IMR-90 (cell line): ENCODE results near the gene PITPNB. TPM values are rescaled to one million over a fixed set of nuclear protein-coding genes. Genes with fewer than 3 reads are reported as not detected.

Source experiments
- ATAC-seq: fragments of 200-7000 bp; cut with Tn5 transposase; 2 replicates; pipeline ENCODE4 v1.9.1; 2020; ENCODE audit warnings: low read depth, mild to moderate bottlenecking, moderate library complexity
- BruUV-seq: library from RNA; stranded (reverse); fragments of 400-500 nt; replicated peaks from 2 replicates; lab custom pipeline; 2021; lab: Mats Ljungman, UMichigan
- CTCF ChIA-PET: fragments of 300-600 bp; formaldehyde crosslinking; extraction: SDS; loops from one replicate; lab custom pipeline; 2021; ENCODE audit warnings: antibody characterized with exemption; lab: Yijun Ruan, JAX
- POLR2A ChIA-PET: fragments of 300-600 bp; sonication (Branson Sonifier 250); formaldehyde crosslinking; loops from one replicate; lab custom pipeline; 2022; ENCODE audit warnings: antibody characterized with exemption; ENCODE audit not compliant: unreplicated experiment; lab: Charles Lee
- DNase-seq: peaks from one replicate; pipeline ENCODE4 v3.0.0; 2013
- H2AFZ ChIP-seq: replicated peaks from 2 replicates; pipeline ENCODE3; 2013; ENCODE audit warnings: low read length, mild to moderate bottlenecking; ENCODE audit not compliant: poor library complexity
- H2AK5ac ChIP-seq: 2 replicates; pipeline ENCODE4 v1.6.1; 2013; ENCODE audit warnings: low read depth, low read length, inconsistent platforms
- H2AK9ac ChIP-seq: replicated peaks from 2 replicates; pipeline ENCODE3; 2013; ENCODE audit warnings: mild to moderate bottlenecking, low read depth, low read length, moderate library complexity; ENCODE audit not compliant: poor library complexity
- H2BK120ac ChIP-seq: 2 replicates; pipeline ENCODE4 v1.6.1; 2013; ENCODE audit warnings: low read depth, low read length, inconsistent platforms
- H2BK15ac ChIP-seq: 3 replicates; pipeline ENCODE4 v1.6.1; 2013; ENCODE audit warnings: low read depth, low read length, inconsistent platforms
- H2BK20ac ChIP-seq: 2 replicates; pipeline ENCODE4 v1.6.1; 2013; ENCODE audit warnings: low read depth, mild to moderate bottlenecking, inconsistent platforms, low read length, moderate library complexity
- H2BK5ac ChIP-seq: 2 replicates; pipeline ENCODE4 v1.6.1; 2013; ENCODE audit warnings: mild to moderate bottlenecking, low read depth, low read length, inconsistent platforms; ENCODE audit not compliant: poor library complexity, severe bottlenecking
- H3K14ac ChIP-seq: replicated peaks from 2 replicates; pipeline ENCODE4 v1.6.1; 2013; ENCODE audit warnings: low read depth, low read length, inconsistent platforms
- H3K18ac ChIP-seq: 2 replicates; pipeline ENCODE4 v1.6.1; 2013; ENCODE audit warnings: low read depth, low read length, control low read depth
- H3K23ac ChIP-seq: 2 replicates; pipeline ENCODE4 v1.6.1; 2013; ENCODE audit warnings: low read depth, low read length, inconsistent platforms
- H3K27ac ChIP-seq: 2 replicates; pipeline ENCODE4 v1.5.1; 2013; ENCODE audit warnings: mild to moderate bottlenecking, control low read depth, low read length; ENCODE audit not compliant: insufficient read depth
- H3K27me3 ChIP-seq: 2 replicates; pipeline ENCODE4 v1.6.1; 2013; ENCODE audit warnings: low read length; ENCODE audit not compliant: control insufficient read depth, insufficient read depth
- H3K36me3 ChIP-seq: 2 replicates; pipeline ENCODE4 v1.6.1; 2013; ENCODE audit warnings: low read length, mixed read lengths; ENCODE audit not compliant: control insufficient read depth, insufficient read depth
- H3K4ac ChIP-seq: 2 replicates; pipeline ENCODE4 v1.6.1; 2013; ENCODE audit warnings: low read depth, low read length, inconsistent platforms
- H3K4me1 ChIP-seq: 2 replicates; pipeline ENCODE4 v1.6.1; 2013; ENCODE audit warnings: low read length, mixed read lengths; ENCODE audit not compliant: control insufficient read depth, insufficient read depth
- H3K4me2 ChIP-seq: 2 replicates; pipeline ENCODE4 v1.6.1; 2013; ENCODE audit warnings: low read depth, mild to moderate bottlenecking, control low read depth, low read length, moderate library complexity
- H3K4me3 ChIP-seq: 2 replicates; pipeline ENCODE4 v1.5.1; 2013; ENCODE audit warnings: low read depth, mild to moderate bottlenecking, control low read depth, low read length, moderate library complexity; ENCODE audit not compliant: insufficient read depth
- H3K56ac ChIP-seq: 2 replicates; pipeline ENCODE4 v1.6.1; 2013; ENCODE audit warnings: low read length, inconsistent platforms; ENCODE audit not compliant: insufficient read depth; ENCODE audit errors: extremely low read depth
- H3K79me1 ChIP-seq, 2 experiments: 2 replicates each; pipeline ENCODE4 v1.6.1; 2013; ENCODE audit warnings: low read length in 2 of 2, inconsistent platforms in 1 of 2, low read depth in 1 of 2
- H3K9ac ChIP-seq: 2 replicates; pipeline ENCODE4 v1.6.1; 2013; ENCODE audit warnings: low read depth, low read length, control low read depth
- H3K9me1 ChIP-seq: 2 replicates; pipeline ENCODE4 v1.6.1; 2013; ENCODE audit warnings: low read length, inconsistent platforms; ENCODE audit not compliant: insufficient read depth
- H3K9me3 ChIP-seq: 2 replicates; pipeline ENCODE4 v1.6.1; 2013; ENCODE audit warnings: low read length; ENCODE audit not compliant: control insufficient read depth, insufficient read depth
- H4K20me1 ChIP-seq: 2 replicates; pipeline ENCODE4 v1.6.1; 2013; ENCODE audit warnings: low read length, inconsistent platforms; ENCODE audit not compliant: insufficient read depth
- H4K5ac ChIP-seq: 2 replicates; pipeline ENCODE4 v1.6.1; 2013; ENCODE audit warnings: mild to moderate bottlenecking, low read depth, low read length, control low read depth
- H4K8ac ChIP-seq, 2 experiments: 2 replicates each; pipeline ENCODE4 v1.6.1; 2013; ENCODE audit warnings: low read depth in 2 of 2, low read length in 2 of 2, control low read depth in 1 of 2, inconsistent platforms in 1 of 2
- H4K91ac ChIP-seq: 2 replicates; pipeline ENCODE4 v1.6.1; 2013; ENCODE audit warnings: low read depth, low read length, inconsistent platforms; ENCODE audit not compliant: insufficient read depth
- CEBPB ChIP-seq: IDR thresholded peaks from 2 replicates; pipeline ENCODE4 v1.6.1; 2012; ENCODE audit warnings: low read depth, low read length, improper control_type of control experiment
- FOS ChIP-seq: fragments of 150-350 bp; IDR thresholded peaks from 2 replicates; pipeline ENCODE4 v1.6.1; 2016; ENCODE audit warnings: low read depth, low read length
- MAFK ChIP-seq: IDR thresholded peaks from 2 replicates; pipeline ENCODE4 v1.6.1; 2012; ENCODE audit warnings: low read depth, low read length, improper control_type of control experiment
- NFE2L2 ChIP-seq: fragments of 150-350 bp; IDR thresholded peaks from 2 replicates; pipeline ENCODE4 v1.6.1; 2016; ENCODE audit warnings: low read depth, mild to moderate bottlenecking, low read length
- POLR2A ChIP-seq: IDR thresholded peaks from 2 replicates; pipeline ENCODE4 v1.6.1; 2012; ENCODE audit warnings: mild to moderate bottlenecking, low read depth, low read length
- RAD21 ChIP-seq: IDR thresholded peaks from 2 replicates; pipeline ENCODE4 v1.6.1; 2012; ENCODE audit warnings: low read length, improper control_type of control experiment
- RCOR1 ChIP-seq: IDR thresholded peaks from 2 replicates; pipeline ENCODE4 v1.6.1; 2012; ENCODE audit warnings: mild to moderate bottlenecking, low read length, improper control_type of control experiment; ENCODE audit not compliant: insufficient replicate concordance
- SMC3 ChIP-seq: fragments of 150-350 bp; IDR thresholded peaks from 2 replicates; pipeline ENCODE4 v1.6.1; 2016; ENCODE audit warnings: low read depth, mild to moderate bottlenecking, antibody characterized with exemption, low read length, moderate library complexity
- dilution Hi-C: fragments of 300-500 bp; cut with HindIII; formaldehyde crosslinking; loops from one replicate; pipeline ENCODE4 v1.14.3; 2018; ENCODE audit warnings: low sequenced_read_pairs; ENCODE audit not compliant: unreplicated experiment
- in situ Hi-C: fragments of 300-500 bp; cut with MboI; formaldehyde crosslinking; loops from 3 replicates; pipeline ENCODE4 v1.14.3; 2019; ENCODE audit warnings: low sequenced_read_pairs, inconsistent platforms, mixed read lengths
- intact Hi-C: fragments of 100-400 bp; cut with micrococcal nuclease; formaldehyde crosslinking; loops from 2 replicates; pipeline ENCODE4 v1.10.0; 2022
- polyA plus RNA-seq, 3 experiments: library from polyadenylated mRNA; depleted of rRNA; stranded (reverse); fragments of >200 nt; gene quantifications; 2 replicates each; pipeline ENCODE4 v1.2.3, GENCODE V29; 2012; ENCODE audit warnings: low replicate concordance in 1 of 3
- total RNA-seq: library from RNA; depleted of rRNA; stranded (reverse); fragments of >200 nt; gene quantifications from 2 replicates; pipeline ENCODE4 v1.2.3, GENCODE V29; 2012
- TF ChIP-seq, protein P1 (sequence below): fragments of 150-350 bp; IDR thresholded peaks from 2 replicates; pipeline ENCODE4 v1.6.1; 2016; ENCODE audit warnings: low read depth, mild to moderate bottlenecking, low read length, moderate library complexity, borderline replicate concordance

Gene PITPNB
- total and polyA plus RNA-seq, 2 of the 4 experiments (the other 2 are of a cell fraction) = 19.7 to 54.5 TPM

- no TSS peak for BruUV-seq
- Histone ChIP-seq H3K23ac (no peak overlapping the region), H3K79me1 (no peaks in the 10 kb centered on the region), H3K36me3 (peaks cover 1% of the 10 kb centered on the region; the same call in 1 of the 2 replicates), H3K4me2 (no peak overlapping the region), H2BK15ac (no peak overlapping the region), H3K9me3 (no peaks in the 10 kb centered on the region), H2BK120ac (no peak overlapping the region), H3K4me3 (no peak overlapping the region), H4K5ac (no peak overlapping the region), H3K56ac (no peak overlapping the region), H4K91ac (no peak overlapping the region), H3K4me1 (no peaks in the 10 kb centered on the region), H2BK5ac (no peak overlapping the region), H3K14ac (no peak overlapping the region), H2AK5ac (no peak overlapping the region), H2AK9ac (no peak overlapping the region), H3K9me1 (no peaks in the 10 kb centered on the region), H3K27ac (no peak overlapping the region), H3K27me3 (no peaks in the 10 kb centered on the region), H2BK20ac (no peak overlapping the region), H4K8ac (no peak overlapping the region), H4K20me1 (no peaks in the 10 kb centered on the region), H3K18ac (no peak overlapping the region), H3K9ac (no peak overlapping the region), H2AFZ (no peak overlapping the region), H3K4ac (no peak overlapping the region)
- DNase-seq (no peak), ATAC-seq (no peak)
- in situ Hi-C loops = no loop called here
- dilution Hi-C loops = no loop called here
- TF ChIP-seq NFE2L2 = no peak
- TF ChIP-seq FOS = no peak
- TF ChIP-seq RAD21 = no peak
- no peak for TF ChIP-seq SMC3
- TF ChIP-seq, protein P1, sequence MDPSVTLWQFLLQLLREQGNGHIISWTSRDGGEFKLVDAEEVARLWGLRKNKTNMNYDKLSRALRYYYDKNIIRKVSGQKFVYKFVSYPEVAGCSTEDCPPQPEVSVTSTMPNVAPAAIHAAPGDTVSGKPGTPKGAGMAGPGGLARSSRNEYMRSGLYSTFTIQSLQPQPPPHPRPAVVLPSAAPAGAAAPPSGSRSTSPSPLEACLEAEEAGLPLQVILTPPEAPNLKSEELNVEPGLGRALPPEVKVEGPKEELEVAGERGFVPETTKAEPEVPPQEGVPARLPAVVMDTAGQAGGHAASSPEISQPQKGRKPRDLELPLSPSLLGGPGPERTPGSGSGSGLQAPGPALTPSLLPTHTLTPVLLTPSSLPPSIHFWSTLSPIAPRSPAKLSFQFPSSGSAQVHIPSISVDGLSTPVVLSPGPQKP = no peak
- TF ChIP-seq RCOR1 = no peak
- no peak for TF ChIP-seq CEBPB
- TF ChIP-seq MAFK = no peak
- TF ChIP-seq POLR2A = no peak
- POLR2A ChIA-PET = no interaction called here
- CTCF ChIA-PET = no interaction called here
- intact Hi-C loops = no loop called here
Observed at GRCh38 chr22:27941143-27941542, 22.1 kb upstream of the PITPNB start.
